Kidney epithelial cell (primary cell): ENCODE data around the gene PPP2R5C. TPM values are rescaled to one million over a fixed set of nuclear protein-coding genes. Genes with fewer than 3 reads are reported as not detected.

Source experiments
- DNase-seq: peaks from one replicate; pipeline ENCODE4 v3.0.0-alpha.2; 2010; ENCODE audit warnings: low read depth
- H3K27me3 ChIP-seq: 2 replicates; pipeline ENCODE4 v1.6.0; 2011; ENCODE audit warnings: low read length; ENCODE audit not compliant: control insufficient read depth, insufficient read depth
- H3K36me3 ChIP-seq: 2 replicates; pipeline ENCODE4 v1.5.1; 2011; ENCODE audit warnings: low read length; ENCODE audit not compliant: control insufficient read depth, insufficient read depth
- H3K4me3 ChIP-seq: 2 replicates; pipeline ENCODE4 v1.5.1; 2011; ENCODE audit warnings: low read depth, mild to moderate bottlenecking, control low read depth, low read length
- CTCF ChIP-seq: IDR thresholded peaks from 2 replicates; pipeline ENCODE4 v1.5.1; 2011; ENCODE audit warnings: mild to moderate bottlenecking, moderate library complexity, low read length, control low read depth, inconsistent platforms; ENCODE audit not compliant: insufficient read depth, poor library complexity, severe bottlenecking
- total RNA-seq: library from RNA; depleted of rRNA; stranded (reverse); fragments of >200 nt; gene quantifications from 2 replicates; pipeline ENCODE4 v1.2.3, GENCODE V29; 2015

Gene PPP2R5C
- total RNA-seq, 1 donor from 2014 or later, result 79.6 TPM

GRCh38 chr14:101878211-101878821 lies 116.8 kb downstream of the PPP2R5C start:
- Histone ChIP-seq H3K4me3 (no peak overlapping the region), H3K27me3 (no peaks in the 10 kb centered on the region), H3K36me3 (no peaks in the 10 kb centered on the region)
- DNase-seq, result no peak
- TF ChIP-seq CTCF, result no peak

- no peaks in the 10 kb centered on the region for H3K36me3 ChIP-seq
- no peaks in the 10 kb centered on the region for H3K27me3 ChIP-seq
- H3K4me3 ChIP-seq, result no peak overlapping the region
- DNase-seq, result no peak
- no peak for TF ChIP-seq CTCF
These were observed 117.5 kb downstream of the PPP2R5C start for GRCh38 chr14:101878822-101879528.

- H3K27me3 ChIP-seq, result no peaks in the 10 kb centered on the region
- H3K4me3 ChIP-seq, result no peak overlapping the region
- no peak for TF ChIP-seq CTCF
- no peaks in the 10 kb centered on the region for H3K36me3 ChIP-seq
- no peak for DNase-seq
These were observed 118.2 kb downstream of the PPP2R5C start for GRCh38 chr14:101879529-101880336.

- no peaks in the 10 kb centered on the region for H3K27me3 ChIP-seq
- H3K36me3 ChIP-seq, result no peaks in the 10 kb centered on the region
- no peak overlapping the region for H3K4me3 ChIP-seq
- no peak for DNase-seq
- TF ChIP-seq CTCF, result no peak
These were observed 119.9 kb downstream of the PPP2R5C start for GRCh38 chr14:101881426-101881825.

- Histone ChIP-seq H3K4me3 (no peak overlapping the region), H3K36me3 (no peaks in the 10 kb centered on the region), H3K27me3 (no peaks in the 10 kb centered on the region)
- TF ChIP-seq CTCF, result no peak
- no peak for DNase-seq
These were observed 120.8 kb downstream of the PPP2R5C start for GRCh38 chr14:101882141-101882935.
